ENCODE measurements around the gene LILRA5. TPM values are rescaled to one million over a fixed set of nuclear protein-coding genes. Genes with fewer than 3 reads are reported as not detected.

Gene LILRA5
- total RNA-seq, 1 donor from 2014 or later, result 1.9 TPM

DNA sequence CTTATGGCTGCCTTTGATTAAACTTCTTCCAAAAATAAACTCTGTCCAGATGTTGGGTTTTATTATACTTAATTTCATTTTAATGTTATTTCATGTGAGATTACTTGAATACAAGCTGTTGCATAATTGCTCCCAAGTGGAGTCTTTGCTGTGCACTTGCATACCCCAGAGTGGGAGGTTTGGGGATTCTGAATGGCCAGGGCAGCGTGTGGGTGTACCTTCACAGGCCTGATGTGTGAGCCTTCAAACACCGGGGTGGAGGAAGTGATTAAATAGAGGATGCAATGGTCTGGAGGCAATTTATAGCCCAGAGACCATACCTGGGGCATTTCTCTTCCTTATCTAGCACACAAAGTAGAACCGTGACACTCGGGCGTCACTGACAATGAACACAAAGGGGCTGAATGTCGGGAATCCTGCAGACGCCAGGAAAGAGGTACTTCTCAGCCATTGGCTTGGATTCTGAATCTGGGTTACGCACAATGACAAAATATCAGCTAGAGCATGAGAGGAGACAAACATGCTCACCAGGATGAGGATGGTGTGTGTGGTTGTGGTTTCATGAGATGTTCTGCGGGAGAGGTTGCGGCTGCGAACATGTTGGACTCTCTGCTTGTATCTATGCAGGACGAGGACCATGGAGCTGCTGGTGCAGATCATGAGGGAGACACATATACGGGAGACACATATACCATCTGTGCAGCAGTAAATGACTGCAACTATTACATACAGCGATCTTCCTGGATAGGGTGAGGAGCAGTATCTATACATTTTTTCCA lies 7.1 kb upstream of the LILRA5 start:
- Histone ChIP-seq H3K36me3 (ENCODE audit: control insufficient read depth, insufficient read depth, low read length) (no peaks in the 10 kb centered on the region), H3K27me3 (ENCODE audit: control insufficient read depth, insufficient read depth, low read length) (no peaks in the 10 kb centered on the region), H3K4me3 (ENCODE audit: low read depth, low read length) (no peak overlapping the region)
- DNase-seq (ENCODE audit: low read depth), result no peak
- TF ChIP-seq, protein P1, sequence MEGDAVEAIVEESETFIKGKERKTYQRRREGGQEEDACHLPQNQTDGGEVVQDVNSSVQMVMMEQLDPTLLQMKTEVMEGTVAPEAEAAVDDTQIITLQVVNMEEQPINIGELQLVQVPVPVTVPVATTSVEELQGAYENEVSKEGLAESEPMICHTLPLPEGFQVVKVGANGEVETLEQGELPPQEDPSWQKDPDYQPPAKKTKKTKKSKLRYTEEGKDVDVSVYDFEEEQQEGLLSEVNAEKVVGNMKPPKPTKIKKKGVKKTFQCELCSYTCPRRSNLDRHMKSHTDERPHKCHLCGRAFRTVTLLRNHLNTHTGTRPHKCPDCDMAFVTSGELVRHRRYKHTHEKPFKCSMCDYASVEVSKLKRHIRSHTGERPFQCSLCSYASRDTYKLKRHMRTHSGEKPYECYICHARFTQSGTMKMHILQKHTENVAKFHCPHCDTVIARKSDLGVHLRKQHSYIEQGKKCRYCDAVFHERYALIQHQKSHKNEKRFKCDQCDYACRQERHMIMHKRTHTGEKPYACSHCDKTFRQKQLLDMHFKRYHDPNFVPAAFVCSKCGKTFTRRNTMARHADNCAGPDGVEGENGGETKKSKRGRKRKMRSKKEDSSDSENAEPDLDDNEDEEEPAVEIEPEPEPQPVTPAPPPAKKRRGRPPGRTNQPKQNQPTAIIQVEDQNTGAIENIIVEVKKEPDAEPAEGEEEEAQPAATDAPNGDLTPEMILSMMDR (IDR thresholded peaks at IDR 0.05; ENCODE audit: insufficient read depth, low read length, poor library complexity, severe bottlenecking), result no peak

DNA sequence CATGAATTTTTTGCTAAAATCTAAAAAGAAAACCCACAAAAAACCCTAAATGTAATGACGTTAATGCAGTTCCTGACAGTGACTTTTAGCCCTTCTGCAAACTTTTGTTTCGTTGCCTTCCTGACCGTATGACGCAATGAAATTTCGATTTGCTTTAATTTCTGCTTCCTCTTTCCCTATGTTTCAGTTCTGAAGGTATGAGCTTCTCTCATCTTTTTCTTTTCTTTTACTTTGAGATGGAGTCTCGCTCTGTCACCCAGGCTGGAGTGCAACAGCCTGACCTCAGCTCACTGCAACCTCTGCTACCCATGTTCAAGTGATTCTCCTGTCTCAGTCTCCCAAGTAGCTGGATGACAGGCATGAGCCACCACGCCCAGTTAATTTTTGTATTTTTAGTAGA lies 6.1 kb upstream of the LILRA5 start:
- TF ChIP-seq, protein P1 (IDR thresholded peaks at IDR 0.05; ENCODE audit: insufficient read depth, low read length, poor library complexity, severe bottlenecking), result no peak
- H3K36me3 ChIP-seq (ENCODE audit: control insufficient read depth, insufficient read depth, low read length), result no peaks in the 10 kb centered on the region
- DNase-seq (ENCODE audit: low read depth), result no peak
- no peaks in the 10 kb centered on the region for H3K27me3 ChIP-seq (ENCODE audit: control insufficient read depth, insufficient read depth, low read length)
- no peak overlapping the region for H3K4me3 ChIP-seq (ENCODE audit: low read depth, low read length)

DNA sequence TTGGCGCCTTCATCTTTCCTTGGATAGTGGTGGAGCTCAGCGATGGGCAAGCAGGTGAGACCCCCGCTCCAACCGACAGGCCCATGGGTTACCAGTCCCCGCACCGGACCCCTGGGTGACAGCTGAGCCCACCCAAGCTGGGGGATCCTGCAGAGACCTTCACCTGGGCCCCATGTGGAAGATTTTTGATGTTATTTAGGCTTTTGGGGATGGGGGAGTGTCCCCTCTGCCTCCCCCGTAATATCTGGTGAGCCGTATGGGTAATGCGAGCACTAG lies 4.9 kb upstream of the LILRA5 start:
- no peak for DNase-seq (ENCODE audit: low read depth)
- Histone ChIP-seq H3K27me3 (ENCODE audit: control insufficient read depth, insufficient read depth, low read length) (no peaks in the 10 kb centered on the region), H3K36me3 (ENCODE audit: control insufficient read depth, insufficient read depth, low read length) (no peaks in the 10 kb centered on the region), H3K4me3 (ENCODE audit: low read depth, low read length) (no peak overlapping the region)
- TF ChIP-seq, protein P1 (IDR thresholded peaks at IDR 0.05; ENCODE audit: insufficient read depth, low read length, poor library complexity, severe bottlenecking), result no peak

DNA sequence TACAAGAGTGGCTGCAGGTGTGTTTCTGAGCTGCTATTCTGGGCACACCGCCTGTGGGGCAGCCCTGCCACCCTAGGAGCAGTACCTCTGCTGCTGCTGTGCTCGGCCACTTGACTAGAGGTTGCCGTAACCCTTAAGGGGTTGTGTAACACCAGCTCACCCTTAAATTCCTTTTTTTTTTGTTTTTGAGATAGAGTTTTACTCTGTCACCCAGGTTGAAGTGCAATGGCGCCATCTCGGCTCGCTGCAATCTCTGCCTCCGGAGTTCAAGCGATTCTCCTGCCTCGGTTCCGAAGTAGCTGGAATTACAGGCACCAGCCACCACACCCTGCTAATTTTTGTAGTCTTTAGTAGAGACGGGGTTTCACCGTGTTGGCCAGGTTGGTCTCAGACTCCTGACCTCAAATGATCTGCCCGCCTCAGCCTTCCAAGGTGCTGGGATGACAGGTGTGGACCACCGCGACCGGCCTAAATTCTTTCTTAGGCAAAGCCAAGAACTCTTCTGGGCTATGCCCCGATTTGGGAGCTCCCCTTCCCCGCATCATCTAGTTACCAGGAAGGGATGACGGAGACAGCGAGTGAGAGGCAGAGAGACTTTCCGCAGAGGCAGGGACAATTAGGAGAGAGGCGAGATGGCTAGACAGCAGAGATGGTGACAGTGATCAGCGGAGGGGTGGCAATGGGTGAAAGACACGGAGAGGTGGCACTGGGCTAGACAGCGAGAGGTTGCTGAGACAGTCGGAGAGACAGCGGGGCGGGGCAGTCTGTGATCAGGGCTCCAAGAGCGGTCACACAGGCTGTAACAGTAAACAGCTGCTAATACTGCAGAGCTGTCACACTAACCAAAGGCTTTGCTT lies 4.4 kb upstream of the LILRA5 start:
- TF ChIP-seq, protein P1 (IDR thresholded peaks at IDR 0.05; ENCODE audit: insufficient read depth, low read length, poor library complexity, severe bottlenecking), result no peak
- no peak for DNase-seq (ENCODE audit: low read depth)

DNA sequence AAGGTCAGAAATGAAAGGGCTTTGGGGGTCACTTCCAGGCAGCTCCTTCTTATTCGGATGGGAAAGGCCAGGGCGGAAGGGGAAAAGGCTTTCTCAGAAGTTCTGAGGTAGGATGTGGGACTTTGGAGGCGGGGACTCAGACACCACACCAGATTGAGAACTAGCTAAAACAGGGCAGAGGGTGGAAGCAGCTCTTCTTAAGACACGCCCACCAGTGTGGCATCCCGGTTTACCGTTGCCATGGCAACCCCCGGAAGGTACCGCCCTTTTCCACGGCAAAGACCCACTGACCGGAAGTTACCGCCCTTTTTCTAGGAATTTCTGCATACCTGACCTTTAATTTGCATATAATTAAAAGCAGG lies 3.8 kb upstream of the LILRA5 start:
- Histone ChIP-seq H3K36me3 (ENCODE audit: control insufficient read depth, insufficient read depth, low read length) (no peaks in the 10 kb centered on the region), H3K4me3 (ENCODE audit: low read depth, low read length) (no peak overlapping the region), H3K27me3 (ENCODE audit: control insufficient read depth, insufficient read depth, low read length) (no peaks in the 10 kb centered on the region)
- TF ChIP-seq, protein P1 (IDR thresholded peaks at IDR 0.05; ENCODE audit: insufficient read depth, low read length, poor library complexity, severe bottlenecking), result no peak
- DNase-seq (ENCODE audit: low read depth), result no peak

More for the DNA sequence above, 4.4 kb upstream of the LILRA5 start:
- no peaks in the 10 kb centered on the region for H3K36me3 ChIP-seq (ENCODE audit: control insufficient read depth, insufficient read depth, low read length)
- no peak overlapping the region for H3K4me3 ChIP-seq (ENCODE audit: low read depth, low read length)
- no peaks in the 10 kb centered on the region for H3K27me3 ChIP-seq (ENCODE audit: control insufficient read depth, insufficient read depth, low read length)

Data from kidney epithelial cell (primary cell).